ENCODE results near the gene PGC.

GRCh38 chr6:41702089-41702745 lies 45.0 kb downstream of the PGC start:
- TF ChIP-seq CTCF (IDR thresholded peaks at IDR 0.05; ENCODE audit: low read length) (no peak), EZH2 (optimal IDR thresholded peaks at IDR 0.05; ENCODE audit: low read depth, low read length) (no peak)

Data from MM.1S (cell line).